Ovary (tissue), 3 donors: ENCODE data around the gene RASD1.

Experiments
- CTCF ChIP-seq, 3 donors: fragments of 450-650 bp in 2 of 3; fragments of 200-600 bp in 1 of 3; IDR thresholded peaks; one replicate each; pipeline versions ENCODE4 v1.5.1 to v1.8.0; 2016 to 2022; ENCODE audit warnings: antibody characterized with exemption in 3 of 3, mild to moderate bottlenecking in 1 of 3
- EP300 ChIP-seq: sonication (generic); formaldehyde crosslinking; IDR thresholded peaks from one replicate; pipeline ENCODE4 v1.6.1; 2017; ENCODE audit warnings: antibody characterized with exemption
- POLR2A ChIP-seq: fragments of 450-650 bp; IDR thresholded peaks from one replicate; pipeline ENCODE4 v1.6.1; 2017; ENCODE audit warnings: antibody characterized with exemption, mild to moderate bottlenecking, moderate library complexity
- donor health status: DM: no; HTN: no; CAD: no.

GRCh38 chr17:17495536-17496188 lies 533 bp downstream of the RASD1 start:
- no peak for TF ChIP-seq CTCF (IDR thresholded peaks at IDR 0.05)
- no peak for TF ChIP-seq POLR2A
- TF ChIP-seq EP300 = no peak
